MCF 10A (cell line): Measurements from ENCODE around the gene ABCD4. TPM values are rescaled to one million over a fixed set of nuclear protein-coding genes. Genes with fewer than 3 reads are reported as not detected.

Experiments used
- BruUV-seq: library from RNA; stranded (reverse); fragments of 400-500 nt; replicated peaks from 2 replicates; lab custom pipeline; 2021; lab: Mats Ljungman, UMichigan
- CTCF ChIA-PET: fragments of 300-600 bp; sonication (Branson Sonifier 250); formaldehyde crosslinking; extraction: SDS; loops from one replicate; lab custom pipeline; 2021; ENCODE audit warnings: antibody characterized with exemption, inconsistent platforms; lab: Yijun Ruan, JAX
- POLR2A ChIA-PET: fragments of 300-600, 350-650 bp; sonication (Branson Sonifier 250); formaldehyde crosslinking; extraction: SDS; loops from one replicate; lab custom pipeline; 2020; ENCODE audit warnings: antibody characterized with exemption, inconsistent platforms; lab: Yijun Ruan, JAX
- DNase-seq: peaks from one replicate; pipeline ENCODE4 v3.0.0-alpha.2; 2018; ENCODE audit not compliant: unreplicated experiment
- H3K27ac Mint-ChIP-seq: one replicate; pipeline ENCODE4 v1.8.0; 2022; ENCODE audit warnings: mild to moderate bottlenecking, low read depth, mixed read lengths; ENCODE audit not compliant: unreplicated experiment
- H3K27me3 Mint-ChIP-seq: one replicate; pipeline ENCODE4 v1.8.0; 2022; ENCODE audit warnings: mixed read lengths; ENCODE audit not compliant: insufficient read depth, unreplicated experiment
- H3K36me3 Mint-ChIP-seq: one replicate; pipeline ENCODE4 v1.8.0; 2022; ENCODE audit warnings: mild to moderate bottlenecking, moderate library complexity, mixed read lengths; ENCODE audit not compliant: insufficient read depth, unreplicated experiment
- H3K4me1 Mint-ChIP-seq: one replicate; pipeline ENCODE4 v1.8.0; 2022; ENCODE audit warnings: mixed read lengths; ENCODE audit not compliant: insufficient read depth, unreplicated experiment
- H3K4me3 Mint-ChIP-seq: one replicate; pipeline ENCODE4 v1.8.0; 2022; ENCODE audit warnings: mild to moderate bottlenecking, moderate library complexity, mixed read lengths; ENCODE audit not compliant: unreplicated experiment
- H3K9me3 Mint-ChIP-seq: one replicate; pipeline ENCODE4 v1.8.0; 2022; ENCODE audit warnings: mixed read lengths; ENCODE audit not compliant: unreplicated experiment
- intact Hi-C: fragments of 100-400 bp; cut with micrococcal nuclease; formaldehyde crosslinking; loops from 2 replicates; pipeline ENCODE4 v1.14.1; 2022
- total RNA-seq: library from RNA; stranded (reverse); gene quantifications from 2 replicates; pipeline ENCODE4 v1.2.3, GENCODE V29; 2022
- TF ChIP-seq, protein P1 (sequence below): fragments of 200-600 bp; IDR thresholded peaks from one replicate; pipeline ENCODE4 v1.8.0; 2022; ENCODE audit warnings: antibody characterized with exemption, mild to moderate bottlenecking; ENCODE audit not compliant: unreplicated experiment

The ABCD4 gene
- total RNA-seq, 1 experiment from 2014 or later: 26.6 TPM

- DNase-seq: no peak
- intact Hi-C loops: no loop called here
- ChIA-PET CTCF (interaction anchor here (0.9 to 1.6 kb wide), 3 partner anchors 24 to 98 kb away, joined by 3 to 4 read pairs (median 4); partner anchors contain the start of gene ABCD4), POLR2A (interaction anchor here (1.2 kb wide), 1 partner anchor 119 kb away, joined by 3 read pairs; no protein-coding TSS in a partner anchor)
- Mint-ChIP-seq H3K36me3 (no peaks in the 10 kb centered on the region), H3K4me1 (peaks cover 6% of the 10 kb centered on the region), H3K27me3 (peaks cover 41% of the 10 kb centered on the region), H3K27ac (no peak overlapping the region), H3K4me3 (no peak overlapping the region), H3K9me3 (no peaks in the 10 kb centered on the region)
- TF ChIP-seq, protein P1, sequence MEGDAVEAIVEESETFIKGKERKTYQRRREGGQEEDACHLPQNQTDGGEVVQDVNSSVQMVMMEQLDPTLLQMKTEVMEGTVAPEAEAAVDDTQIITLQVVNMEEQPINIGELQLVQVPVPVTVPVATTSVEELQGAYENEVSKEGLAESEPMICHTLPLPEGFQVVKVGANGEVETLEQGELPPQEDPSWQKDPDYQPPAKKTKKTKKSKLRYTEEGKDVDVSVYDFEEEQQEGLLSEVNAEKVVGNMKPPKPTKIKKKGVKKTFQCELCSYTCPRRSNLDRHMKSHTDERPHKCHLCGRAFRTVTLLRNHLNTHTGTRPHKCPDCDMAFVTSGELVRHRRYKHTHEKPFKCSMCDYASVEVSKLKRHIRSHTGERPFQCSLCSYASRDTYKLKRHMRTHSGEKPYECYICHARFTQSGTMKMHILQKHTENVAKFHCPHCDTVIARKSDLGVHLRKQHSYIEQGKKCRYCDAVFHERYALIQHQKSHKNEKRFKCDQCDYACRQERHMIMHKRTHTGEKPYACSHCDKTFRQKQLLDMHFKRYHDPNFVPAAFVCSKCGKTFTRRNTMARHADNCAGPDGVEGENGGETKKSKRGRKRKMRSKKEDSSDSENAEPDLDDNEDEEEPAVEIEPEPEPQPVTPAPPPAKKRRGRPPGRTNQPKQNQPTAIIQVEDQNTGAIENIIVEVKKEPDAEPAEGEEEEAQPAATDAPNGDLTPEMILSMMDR: no peak
- BruUV-seq: no TSS peak
These were observed 47.0 kb upstream of the ABCD4 start for GRCh38 chr14:74349757-74350156.

GRCh38 chr14:74348735-74349463 lies 46.2 kb upstream of the ABCD4 start:
- H3K36me3 Mint-ChIP-seq: no peaks in the 10 kb centered on the region
- H3K27ac Mint-ChIP-seq: no peak overlapping the region
- CTCF ChIA-PET: interaction anchor here (0.6 to 1.1 kb wide), 3 partner anchors 54 to 147 kb away, joined by 3 read pairs; no protein-coding TSS in a partner anchor

DNA sequence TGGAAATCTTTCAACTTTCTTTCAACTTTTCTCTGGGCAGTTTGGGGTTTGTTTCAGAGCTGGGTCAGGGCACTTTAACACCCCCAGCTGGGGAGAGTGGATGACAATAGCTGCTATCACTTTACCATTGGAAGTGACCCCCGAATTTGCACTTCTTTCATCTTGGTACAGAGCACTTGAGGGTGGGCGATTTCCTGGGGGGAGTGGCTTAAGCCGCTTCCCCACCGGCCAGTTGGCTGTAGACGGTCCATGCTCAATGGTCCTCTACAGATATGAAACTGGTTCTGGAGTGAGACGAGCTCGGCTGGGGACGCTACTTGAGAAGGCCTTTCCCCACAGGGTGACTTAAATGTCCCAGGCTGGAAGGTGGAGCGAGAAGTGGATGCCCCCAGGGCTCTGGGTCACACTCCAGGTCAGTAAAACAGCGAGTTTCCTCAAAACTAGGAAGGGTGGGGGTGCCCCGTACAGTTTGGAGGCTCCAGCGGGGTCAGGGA lies 45.6 kb upstream of the ABCD4 start, which contains the start of gene VRTN:
Gene VRTN (plus strand): TSS at position 231 of the 494 bp plus-strand sequence. CDS start 8,313 bp downstream, outside the sequence.
- no peaks in the 10 kb centered on the region for H3K36me3 Mint-ChIP-seq
- no peak within 1 kb of the TSS for H3K4me3 Mint-ChIP-seq
- ChIA-PET POLR2A (no interaction called here), CTCF (interaction anchor here (0.6 kb wide), 2 partner anchors 122 to 148 kb away, joined by 3 read pairs; no protein-coding TSS in a partner anchor)
- intact Hi-C loops: no loop called here
- H3K27ac Mint-ChIP-seq: no peak within 1 kb of the TSS
- H3K9me3 Mint-ChIP-seq: no peaks in the 10 kb centered on the region
- TF ChIP-seq, protein P1: no peak
- BruUV-seq: no TSS peak
- no peak for DNase-seq
- peaks cover 6% of the 10 kb centered on the region for H3K4me1 Mint-ChIP-seq
- peaks cover 41% of the 10 kb centered on the region for H3K27me3 Mint-ChIP-seq

More at GRCh38 chr14:74348735-74349463, 46.2 kb upstream of the ABCD4 start:
- BruUV-seq: no TSS peak
- H3K4me1 Mint-ChIP-seq: peaks cover 6% of the 10 kb centered on the region
- POLR2A ChIA-PET: no interaction called here
- H3K27me3 Mint-ChIP-seq: peaks cover 41% of the 10 kb centered on the region
- intact Hi-C loops: no loop called here
- no peaks in the 10 kb centered on the region for H3K9me3 Mint-ChIP-seq
- no peak overlapping the region for H3K4me3 Mint-ChIP-seq
- TF ChIP-seq, protein P1: no peak
- DNase-seq: no peak

- Mint-ChIP-seq H3K4me1 (peaks cover 6% of the 10 kb centered on the region), H3K9me3 (no peaks in the 10 kb centered on the region)
These were observed 45.0 kb upstream of the ABCD4 start for GRCh38 chr14:74347795-74348100.

More at GRCh38 chr14:74347795-74348100, 45.0 kb upstream of the ABCD4 start:
- BruUV-seq: no TSS peak
- ChIA-PET CTCF (interaction anchor here (0.6 to 0.7 kb wide), 2 partner anchors 123 to 216 kb away, joined by 3 read pairs; no protein-coding TSS in a partner anchor), POLR2A (no interaction called here)
- intact Hi-C loops: no loop called here
- DNase-seq: no peak
- Mint-ChIP-seq H3K4me3 (no peak overlapping the region), H3K27ac (no peak overlapping the region), H3K27me3 (peaks cover 36% of the 10 kb centered on the region), H3K36me3 (no peaks in the 10 kb centered on the region)
- TF ChIP-seq, protein P1: no peak
